Activated CD4-positive, alpha-beta memory T cell treated with anti-CD3 and anti-CD28 coated beads, Interleukin-2, amount 10 ng/mL, durations not matched to agents 7 days and 5 days (primary cell): ENCODE measurements around the gene RUFY4. TPM values are rescaled to one million over a fixed set of nuclear protein-coding genes. Genes with fewer than 3 reads are reported as not detected.

Source experiments
- CTCF ChIA-PET: fragments of 350-600 bp; sonication (Branson Sonifier 250); formaldehyde crosslinking; loops from one replicate; lab custom pipeline; 2021; ENCODE audit warnings: antibody characterized with exemption, inconsistent platforms; lab: Charles Lee
- POLR2A ChIA-PET: fragments of 350-600 bp; sonication (Branson Sonifier 250); formaldehyde crosslinking; loops from one replicate; lab custom pipeline; 2021; ENCODE audit warnings: antibody characterized with exemption; lab: Charles Lee
- DNase-seq: peaks from one replicate; pipeline ENCODE4 v3.0.0-alpha.2; 2020
- H3K27ac Mint-ChIP-seq: one replicate; pipeline ENCODE4 v1.8.0; 2021; ENCODE audit warnings: mild to moderate bottlenecking, mixed read lengths
- H3K27me3 Mint-ChIP-seq: one replicate; pipeline ENCODE4 v1.8.0; 2021; ENCODE audit warnings: mixed read lengths
- H3K36me3 Mint-ChIP-seq: one replicate; pipeline ENCODE4 v1.8.0; 2021; ENCODE audit warnings: low read depth, mixed read lengths
- H3K4me1 Mint-ChIP-seq: one replicate; pipeline ENCODE4 v1.8.0; 2021; ENCODE audit warnings: mixed read lengths
- H3K4me3 Mint-ChIP-seq: one replicate; pipeline ENCODE4 v1.8.0; 2021; ENCODE audit warnings: mild to moderate bottlenecking, mixed read lengths
- H3K9me3 Mint-ChIP-seq: one replicate; pipeline ENCODE4 v1.8.0; 2021; ENCODE audit warnings: mixed read lengths
- total RNA-seq, 2 experiments: library from RNA; stranded (reverse); gene quantifications; one replicate each; pipeline ENCODE4 v1.2.3, GENCODE V29; 2021

Gene RUFY4
- total RNA-seq, 2 experiments from 2014 or later, result 2.1 to 3.2 TPM

DNA sequence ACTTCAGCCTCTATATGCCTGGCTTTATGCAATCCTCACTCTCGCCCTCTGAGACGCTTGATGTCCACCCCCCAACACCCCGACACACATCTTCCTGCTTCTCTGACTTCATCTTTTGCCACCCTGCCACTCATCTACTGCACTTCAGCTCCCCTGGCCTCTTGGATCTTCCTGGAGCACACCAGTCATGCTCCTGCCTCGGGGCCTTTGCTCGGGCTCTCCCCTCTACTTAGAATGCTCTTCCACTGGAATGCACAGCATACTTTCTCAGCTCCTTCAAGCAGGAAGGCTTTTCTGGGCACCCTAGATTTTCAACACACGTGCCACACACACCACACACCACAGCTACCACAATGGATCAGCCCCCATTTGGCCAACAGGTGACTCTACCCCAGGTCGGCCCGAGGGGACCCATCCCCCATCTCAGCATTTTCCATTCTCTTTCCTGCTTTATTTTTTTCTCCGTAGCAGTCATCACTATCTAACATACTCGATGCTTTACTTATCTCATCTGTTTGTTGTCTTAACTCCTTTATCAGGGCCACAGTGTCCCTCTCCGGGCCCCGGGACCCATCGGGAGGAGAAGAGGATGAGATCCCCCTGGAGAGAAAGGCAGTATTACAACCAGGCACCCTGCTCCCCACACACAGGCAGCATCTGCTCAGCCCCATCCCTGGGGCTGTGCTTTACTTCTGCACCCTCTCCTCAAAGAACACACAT, 2.3 kb downstream of the RUFY4 start:
- H3K4me3 Mint-ChIP-seq, result no peak overlapping the region
- no peaks in the 10 kb centered on the region for H3K36me3 Mint-ChIP-seq
- POLR2A ChIA-PET, result no interaction called here
- H3K27ac Mint-ChIP-seq, result no peak overlapping the region
- no peaks in the 10 kb centered on the region for H3K9me3 Mint-ChIP-seq
- H3K4me1 Mint-ChIP-seq, result peaks cover 18% of the 10 kb centered on the region
- DNase-seq, result no peak
- peaks cover 12% of the 10 kb centered on the region for H3K27me3 Mint-ChIP-seq
- CTCF ChIA-PET, result interaction anchor here (1.2 to 1.5 kb wide), 2 partner anchors 8 to 13 kb away, joined by 3 to 4 read pairs; no protein-coding TSS in a partner anchor

DNA sequence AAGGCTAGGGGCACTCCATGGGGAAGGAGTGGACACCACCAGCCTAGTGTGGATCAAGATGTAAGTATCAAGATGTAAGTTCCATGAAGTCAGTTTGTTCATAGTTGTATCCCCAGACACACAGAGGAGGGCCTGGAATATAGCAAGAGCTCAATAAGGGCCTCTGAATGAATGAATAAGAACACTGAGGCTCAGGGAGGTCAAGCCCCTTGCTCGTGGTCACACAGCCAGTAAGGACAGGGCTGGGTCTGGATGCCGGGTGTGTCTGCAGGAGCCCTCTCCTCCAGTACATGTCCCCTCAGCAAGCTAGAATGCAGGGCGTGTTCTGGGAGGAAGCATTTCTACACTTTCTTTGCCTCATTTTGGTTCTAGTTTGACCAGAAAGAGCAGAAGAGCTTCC, 2.9 kb downstream of the RUFY4 start:
- H3K4me3 Mint-ChIP-seq, result no peak overlapping the region
- CTCF ChIA-PET, result no interaction called here
- DNase-seq, result no peak
- peaks cover 14% of the 10 kb centered on the region for H3K4me1 Mint-ChIP-seq
- H3K9me3 Mint-ChIP-seq, result no peaks in the 10 kb centered on the region
- POLR2A ChIA-PET, result no interaction called here
- H3K27me3 Mint-ChIP-seq, result peaks cover 7% of the 10 kb centered on the region
- H3K36me3 Mint-ChIP-seq, result no peaks in the 10 kb centered on the region
- H3K27ac Mint-ChIP-seq, result no peak overlapping the region

DNA sequence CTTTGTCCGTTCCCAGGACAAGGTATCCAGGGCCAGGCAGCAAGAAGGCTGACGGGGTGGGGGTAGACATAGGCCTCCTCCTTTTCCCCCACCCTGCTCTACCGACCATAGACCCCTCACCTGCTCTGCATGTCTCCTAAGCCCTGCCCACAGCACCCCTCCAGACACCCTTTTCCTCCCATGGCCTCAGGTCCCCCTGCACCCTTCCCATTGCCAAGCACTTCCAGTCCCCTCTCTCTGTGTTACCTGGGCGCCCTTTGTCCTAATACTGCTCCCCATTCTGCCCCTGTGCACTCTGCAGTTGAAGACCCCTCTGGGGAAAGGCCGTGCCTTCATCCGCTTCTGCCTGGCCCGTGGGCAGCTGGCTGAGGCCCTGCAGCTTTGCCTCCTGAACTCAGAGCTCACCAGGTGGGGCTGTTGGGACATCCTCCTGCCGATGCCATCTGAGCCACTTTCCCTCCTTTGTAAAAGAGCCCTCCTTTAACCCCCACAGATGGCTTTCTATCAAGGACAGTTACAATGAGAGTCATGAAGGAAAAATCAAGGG, 3.5 kb downstream of the RUFY4 start:
- no peak overlapping the region for H3K4me3 Mint-ChIP-seq

DNA sequence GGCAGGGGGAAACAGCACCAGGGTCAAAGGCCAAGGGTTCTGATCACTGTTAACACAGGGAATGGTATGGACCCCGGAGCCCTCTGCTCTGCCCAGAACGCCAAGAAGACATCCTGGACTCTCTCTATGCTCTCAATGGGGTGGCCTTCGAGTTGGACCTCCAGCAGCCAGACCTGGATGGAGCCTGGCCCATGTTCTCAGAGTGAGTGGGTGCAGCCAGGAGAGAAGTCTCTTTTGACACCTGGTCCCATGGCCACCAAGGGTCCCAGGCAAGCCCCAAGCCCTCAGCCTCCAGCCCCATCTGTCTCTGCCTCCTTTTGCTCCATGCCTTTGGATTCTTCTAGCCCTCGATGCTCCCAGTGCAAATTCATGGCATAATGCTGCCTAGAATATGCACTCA, 4.1 kb downstream of the RUFY4 start:
- CTCF ChIA-PET, result no interaction called here
- POLR2A ChIA-PET, result no interaction called here
- Mint-ChIP-seq H3K27me3 (peaks cover 4% of the 10 kb centered on the region), H3K27ac (no peak overlapping the region), H3K4me1 (peaks cover 13% of the 10 kb centered on the region), H3K4me3 (no peak overlapping the region), H3K36me3 (no peaks in the 10 kb centered on the region), H3K9me3 (no peaks in the 10 kb centered on the region)
- no peak for DNase-seq

More for the DNA sequence above, 3.5 kb downstream of the RUFY4 start:
- H3K27ac Mint-ChIP-seq, result no peak overlapping the region
- POLR2A ChIA-PET, result no interaction called here
- no peak for DNase-seq
- H3K9me3 Mint-ChIP-seq, result no peaks in the 10 kb centered on the region
- CTCF ChIA-PET, result no interaction called here
- peaks cover 4% of the 10 kb centered on the region for H3K27me3 Mint-ChIP-seq
- peaks cover 13% of the 10 kb centered on the region for H3K4me1 Mint-ChIP-seq
- no peaks in the 10 kb centered on the region for H3K36me3 Mint-ChIP-seq

DNA sequence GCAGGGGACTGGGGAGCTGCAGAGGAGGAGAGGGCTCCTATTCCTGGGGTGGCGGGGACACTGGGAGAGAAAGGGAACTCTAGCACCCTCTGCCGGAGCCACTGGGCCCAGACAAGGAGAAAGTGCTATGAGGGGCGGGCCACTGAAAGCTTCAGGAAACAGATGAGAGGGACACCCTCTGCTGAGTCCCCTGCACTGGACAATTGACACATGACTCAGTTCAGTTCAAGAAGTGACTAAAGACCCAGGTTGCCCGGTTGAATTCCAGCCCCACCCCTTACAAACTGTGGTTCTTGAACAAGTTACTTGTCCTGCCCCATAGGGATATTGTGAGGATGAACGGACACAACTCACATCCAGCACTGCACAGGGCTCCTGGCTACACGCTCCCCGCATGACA, 5.0 kb downstream of the RUFY4 start:
- CTCF ChIA-PET, result interaction anchor here (0.5 kb wide), 1 partner anchor 156 kb away, joined by 3 read pairs; no protein-coding TSS in a partner anchor
- Mint-ChIP-seq H3K9me3 (no peaks in the 10 kb centered on the region), H3K4me3 (no peak overlapping the region), H3K4me1 (peaks cover 7% of the 10 kb centered on the region), H3K36me3 (no peaks in the 10 kb centered on the region), H3K27me3 (peaks cover 4% of the 10 kb centered on the region), H3K27ac (no peak overlapping the region)
- POLR2A ChIA-PET, result no interaction called here
- DNase-seq, result peak; percentile 40

DNA sequence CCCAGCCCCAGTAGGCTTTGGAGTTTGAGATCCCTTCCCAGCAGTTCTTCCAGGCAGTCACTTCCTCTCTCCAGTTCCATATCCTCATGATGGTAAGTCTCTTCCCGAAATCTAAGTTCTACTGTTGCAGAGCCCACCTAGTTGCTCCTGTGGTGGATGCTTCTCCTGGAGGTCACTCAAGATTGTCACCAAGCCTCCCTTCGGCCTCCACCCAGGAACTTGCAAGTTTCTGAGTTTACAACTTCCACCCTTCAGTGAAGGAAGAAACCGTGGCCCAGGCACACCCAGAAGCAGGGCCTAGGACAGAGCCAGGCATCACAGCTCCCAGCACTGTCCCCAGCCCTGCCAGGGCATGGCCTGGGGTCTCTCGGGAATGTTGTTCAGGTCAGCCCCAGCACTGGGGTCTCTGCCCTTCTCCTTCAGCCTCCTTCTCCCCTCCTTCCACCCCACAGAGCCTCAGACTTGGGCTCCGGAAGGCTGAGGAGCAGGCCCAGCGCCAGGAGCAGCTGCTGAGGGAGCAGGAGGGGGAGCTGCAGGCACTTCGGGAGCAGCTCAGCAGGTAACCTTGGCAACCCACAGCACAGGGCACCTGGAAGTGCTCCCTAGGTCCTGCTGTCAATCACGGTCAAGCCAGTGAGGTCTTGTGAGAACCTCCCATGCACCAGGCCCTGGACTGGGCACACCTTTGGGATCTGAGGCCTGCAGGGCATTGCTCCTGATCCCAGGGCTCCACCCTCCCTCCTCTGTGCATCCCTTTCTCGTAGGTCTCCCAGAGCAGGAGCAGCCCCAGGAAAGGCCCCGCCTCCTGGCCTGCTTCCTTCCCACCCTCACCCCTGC, 7.1 kb downstream of the RUFY4 start:
- Mint-ChIP-seq H3K4me1 (no peaks in the 10 kb centered on the region), H3K27ac (no peak overlapping the region), H3K27me3 (peaks cover 4% of the 10 kb centered on the region), H3K36me3 (no peaks in the 10 kb centered on the region), H3K9me3 (no peaks in the 10 kb centered on the region), H3K4me3 (no peak overlapping the region)
- no peak for DNase-seq
- ChIA-PET POLR2A (no interaction called here), CTCF (no interaction called here)

DNA sequence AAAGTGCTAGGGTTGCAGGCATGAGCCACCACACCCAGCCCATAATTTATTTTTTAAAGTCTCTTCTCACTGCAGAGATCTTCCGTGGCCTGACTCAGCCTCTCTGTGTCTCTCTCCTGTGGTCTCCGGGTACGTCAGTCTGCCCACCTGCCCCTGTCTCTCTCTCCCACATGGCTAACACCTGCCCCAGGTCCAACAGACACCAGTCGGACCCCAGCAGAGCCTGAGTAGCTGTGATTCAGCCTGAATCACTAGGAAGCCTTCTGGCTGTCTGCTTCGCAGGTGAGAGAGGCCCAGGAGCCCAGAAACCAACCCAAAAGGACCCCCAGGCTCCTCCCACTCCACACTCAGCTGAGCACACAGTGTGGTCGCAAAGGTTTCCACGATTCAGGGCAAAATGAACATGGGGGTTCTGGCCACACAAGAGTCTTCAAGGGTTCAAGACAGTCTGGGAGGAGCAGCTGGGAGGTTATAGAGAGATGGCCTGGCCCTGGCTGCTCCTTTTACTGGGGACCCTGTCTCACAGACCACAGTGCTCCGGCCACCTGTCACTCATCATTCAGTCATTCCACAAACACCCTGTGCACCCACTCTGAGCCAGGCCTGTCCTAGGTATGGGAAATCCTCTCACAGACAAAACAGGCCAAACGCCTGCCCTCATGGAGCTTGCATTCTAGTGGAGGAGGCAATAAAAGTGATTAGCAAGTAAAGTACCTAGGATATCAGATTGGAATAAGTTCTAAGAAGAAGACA, 8.6 kb downstream of the RUFY4 start:
- POLR2A ChIA-PET, result no interaction called here
- Mint-ChIP-seq H3K4me1 (no peaks in the 10 kb centered on the region), H3K27ac (no peak overlapping the region), H3K27me3 (peaks cover 4% of the 10 kb centered on the region), H3K4me3 (no peak overlapping the region), H3K36me3 (no peaks in the 10 kb centered on the region), H3K9me3 (peaks cover 2% of the 10 kb centered on the region)
- no peak for DNase-seq
- CTCF ChIA-PET, result no interaction called here

DNA sequence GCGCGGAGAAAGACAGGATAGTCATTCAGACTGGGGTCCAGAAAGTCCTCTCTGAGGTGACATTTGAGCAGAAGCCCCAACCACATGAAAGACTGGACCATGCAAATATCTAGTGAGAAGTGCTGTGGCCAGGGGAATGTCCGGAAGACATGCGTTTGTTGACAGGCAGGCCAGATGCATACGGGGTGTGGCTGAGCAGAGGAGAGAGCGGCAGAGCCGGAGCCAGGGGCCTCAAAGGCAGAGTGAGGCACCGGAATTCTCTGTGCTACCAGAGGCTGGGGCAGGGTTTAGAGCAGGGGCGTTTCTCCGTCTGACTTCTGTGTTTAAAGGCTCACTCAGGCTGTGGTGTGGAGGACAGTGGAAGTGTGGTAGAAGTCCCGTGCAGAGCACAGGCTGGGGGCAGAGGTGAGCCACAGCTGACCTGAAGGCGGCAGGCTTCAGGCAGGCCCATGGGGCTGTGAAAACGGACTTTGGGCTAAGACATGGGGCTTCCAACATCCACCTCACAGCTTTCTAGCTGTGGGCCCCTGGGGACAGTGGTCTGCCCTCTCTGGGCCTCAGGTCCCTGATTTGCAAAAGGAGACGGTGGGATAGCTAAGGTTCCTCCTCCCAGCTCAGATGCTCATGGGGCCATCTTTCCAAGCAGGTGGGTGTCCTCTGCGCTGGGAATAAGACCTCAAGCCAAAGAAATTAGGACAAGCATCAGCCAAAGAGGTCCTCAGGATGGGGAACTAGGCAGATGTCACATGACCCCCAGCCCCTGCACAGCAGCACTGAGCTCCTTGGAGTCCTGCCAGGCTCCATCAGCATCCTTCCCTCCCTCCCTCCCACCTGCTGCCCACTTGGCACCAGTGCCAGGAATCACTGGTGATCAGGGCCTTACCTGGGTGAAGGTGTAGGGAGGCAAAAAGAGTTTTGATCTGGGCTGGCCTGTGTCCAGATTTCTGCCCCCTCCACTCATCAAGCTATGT, 11.2 kb downstream of the RUFY4 start:
- Mint-ChIP-seq H3K27ac (no peak overlapping the region), H3K9me3 (peaks cover 3% of the 10 kb centered on the region), H3K27me3 (peaks cover 5% of the 10 kb centered on the region), H3K36me3 (no peaks in the 10 kb centered on the region), H3K4me3 (no peak overlapping the region), H3K4me1 (no peaks in the 10 kb centered on the region)
- POLR2A ChIA-PET, result no interaction called here
- no peak for DNase-seq
- CTCF ChIA-PET, result interaction anchor here (1.0 to 1.1 kb wide), 2 partner anchors 11 to 13 kb away, joined by 3 to 6 read pairs; partner anchors contain the start of gene RUFY4

DNA sequence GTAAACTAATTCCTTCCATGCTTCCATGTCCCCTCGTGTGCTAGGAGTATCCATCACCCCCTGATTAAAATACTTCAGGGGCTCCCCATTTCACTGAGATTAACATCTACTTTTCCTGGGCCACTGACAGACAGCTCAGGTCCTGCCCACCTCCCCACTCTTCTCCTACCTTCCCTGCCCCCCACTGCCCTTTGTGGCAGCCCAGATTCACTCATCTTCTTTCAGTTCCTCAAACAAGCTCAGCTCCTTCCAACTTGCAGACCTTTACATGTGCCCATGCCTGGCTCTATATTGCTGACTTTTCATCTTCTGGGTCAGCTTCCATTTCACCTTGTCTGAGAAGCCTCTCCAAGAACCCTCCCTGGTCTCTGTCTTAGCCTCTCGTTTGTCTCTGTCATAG, 12.0 kb downstream of the RUFY4 start:
- H3K36me3 Mint-ChIP-seq, result peaks cover under 1% of the 10 kb centered on the region
- peaks cover 8% of the 10 kb centered on the region for H3K27me3 Mint-ChIP-seq
- CTCF ChIA-PET, result interaction anchor here (1.0 kb wide), 1 partner anchor 12 kb away, joined by 6 read pairs; the partner anchor contains the start of gene RUFY4
- no peaks in the 10 kb centered on the region for H3K4me1 Mint-ChIP-seq
- no peak overlapping the region for H3K4me3 Mint-ChIP-seq
- DNase-seq, result no peak
- peaks cover 3% of the 10 kb centered on the region for H3K9me3 Mint-ChIP-seq
- POLR2A ChIA-PET, result no interaction called here
- H3K27ac Mint-ChIP-seq, result no peak overlapping the region

DNA sequence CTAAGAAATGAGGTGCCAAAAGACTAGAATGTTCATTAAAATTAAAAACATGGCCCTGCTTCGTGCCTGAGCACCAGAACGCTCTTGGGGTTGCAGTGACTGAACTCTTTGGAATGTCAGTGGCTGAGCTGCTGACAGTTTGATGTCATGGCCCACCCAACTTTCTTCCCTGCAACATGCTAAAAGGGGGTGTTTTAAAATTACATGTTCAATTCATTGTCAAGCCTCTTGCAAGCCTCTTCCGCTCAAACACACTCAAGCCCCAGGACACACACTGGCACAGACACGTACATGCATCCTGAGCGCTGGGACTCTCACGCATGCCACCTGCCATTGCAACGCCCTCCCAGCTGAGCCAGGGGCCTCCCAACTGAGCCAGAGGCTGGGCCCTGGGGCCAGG, 12.6 kb downstream of the RUFY4 start:
- no peaks in the 10 kb centered on the region for H3K4me1 Mint-ChIP-seq
- ChIA-PET POLR2A (interaction anchor here (0.8 kb wide), 1 partner anchor 35 kb away, joined by 3 read pairs; no protein-coding TSS in a partner anchor), CTCF (no interaction called here)

DNA sequence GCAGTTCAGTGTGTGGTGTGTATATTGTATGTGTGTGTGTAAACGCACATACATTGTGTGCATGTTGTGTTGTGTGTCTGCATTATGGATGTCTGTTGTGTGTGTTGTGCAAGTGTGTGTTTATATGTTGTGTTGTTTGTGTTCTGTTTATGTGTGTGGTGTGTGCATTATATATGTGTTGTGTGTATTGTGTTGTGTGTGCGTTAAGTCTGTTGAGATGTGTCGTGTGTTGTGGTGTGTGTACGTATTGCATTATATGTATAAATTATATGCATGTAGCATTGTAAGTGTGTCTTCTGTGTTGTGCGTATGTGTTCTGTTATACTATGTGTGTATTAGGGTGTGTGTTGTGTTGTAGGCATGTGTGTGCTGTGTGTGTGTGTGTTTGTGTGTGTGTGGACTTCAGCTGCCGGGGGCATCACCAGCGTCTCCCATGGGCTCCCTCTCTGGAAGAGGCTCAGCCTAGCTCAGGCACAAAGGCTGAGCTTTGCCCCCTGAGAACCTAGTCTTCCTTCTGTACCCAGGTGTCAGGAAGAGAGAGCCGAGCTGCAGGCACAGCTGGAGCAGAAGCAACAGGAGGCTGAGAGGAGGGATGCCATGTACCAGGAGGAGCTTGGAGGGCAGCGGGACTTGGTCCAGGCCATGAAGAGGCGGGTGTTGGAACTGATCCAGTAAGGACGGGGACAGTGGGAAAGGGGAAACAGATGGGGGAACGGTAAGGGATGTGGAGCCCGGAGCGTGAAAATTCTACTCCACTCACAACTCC, 13.7 kb downstream of the RUFY4 start:
- Mint-ChIP-seq H3K27me3 (peaks cover 14% of the 10 kb centered on the region), H3K27ac (no peak overlapping the region), H3K4me1 (no peaks in the 10 kb centered on the region), H3K36me3 (peaks cover 6% of the 10 kb centered on the region), H3K4me3 (no peak overlapping the region), H3K9me3 (peaks cover 7% of the 10 kb centered on the region)
- POLR2A ChIA-PET, result interaction anchor here (0.8 kb wide), 1 partner anchor 33 kb away, joined by 3 read pairs; no protein-coding TSS in a partner anchor
- DNase-seq, result no peak
- CTCF ChIA-PET, result interaction anchor here (0.9 kb wide), 1 partner anchor 14 kb away, joined by 3 read pairs; the partner anchor contains the start of gene RUFY4

More for the DNA sequence above, 12.6 kb downstream of the RUFY4 start:
- DNase-seq, result no peak
- no peak overlapping the region for H3K27ac Mint-ChIP-seq
- H3K9me3 Mint-ChIP-seq, result peaks cover 7% of the 10 kb centered on the region
- H3K27me3 Mint-ChIP-seq, result peaks cover 14% of the 10 kb centered on the region
- H3K4me3 Mint-ChIP-seq, result no peak overlapping the region
- H3K36me3 Mint-ChIP-seq, result peaks cover 6% of the 10 kb centered on the region
